Esophagus muscularis mucosa (tissue), 4 donors: ENCODE measurements around the gene GNPTAB. TPM values are rescaled to one million over a fixed set of nuclear protein-coding genes. Genes with fewer than 3 reads are reported as not detected.

Source experiments
- DNase-seq: peaks from one replicate; pipeline ENCODE4 v3.0.0-alpha.2; 2017; ENCODE audit errors: extremely low spot score
- H3K27ac ChIP-seq, 4 donors: fragments of 200-600 bp; sonication (generic); replicated peaks in 1 of 4; 1 replicate in 3 of 4; 2 replicates in 1 of 4; pipeline ENCODE4 v1.5.1; 2016 to 2019; ENCODE audit warnings: mild to moderate bottlenecking in 1 of 4
- H3K27me3 ChIP-seq, 4 donors: fragments of 200-600 bp; sonication (generic); one replicate each; pipeline versions ENCODE4 v1.5.1 to v1.6.0; 2016 to 2019
- H3K36me3 ChIP-seq, 4 donors: fragments of 200-600 bp; sonication (generic); one replicate each; pipeline ENCODE4 v1.5.1; 2016 to 2019
- H3K4me1 ChIP-seq, 4 donors: fragments of 200-600 bp; sonication (generic); one replicate each; pipeline ENCODE4 v1.5.1; 2016 to 2019
- H3K4me3 ChIP-seq, 4 donors: fragments of 200-600 bp; sonication (generic); 1 replicate in 2 of 4; 2 replicates in 2 of 4; pipeline ENCODE4 v1.5.1; 2016 to 2019; ENCODE audit warnings: mild to moderate bottlenecking in 4 of 4, moderate library complexity in 1 of 4
- H3K9me3 ChIP-seq, 4 donors: fragments of 200-600 bp; sonication (generic); 1 replicate in 3 of 4; 2 replicates in 1 of 4; pipeline ENCODE4 v1.5.1; 2016 to 2019
- EP300 ChIP-seq: sonication (generic); formaldehyde crosslinking; IDR thresholded peaks from one replicate; pipeline ENCODE4 v1.6.1; 2017; ENCODE audit warnings: antibody characterized with exemption
- POLR2A ChIP-seq: fragments of 450-650 bp; IDR thresholded peaks from one replicate; pipeline ENCODE4 v1.6.1; 2017; ENCODE audit warnings: antibody characterized with exemption, moderate library complexity, mild to moderate bottlenecking, low read depth
- POLR2AphosphoS5 ChIP-seq, 2 donors: sonication (generic); formaldehyde crosslinking; IDR thresholded peaks; one replicate each; pipeline ENCODE4 v1.6.1; 2017; ENCODE audit warnings: antibody characterized with exemption in 2 of 2
- WGBS: methylation state at CpG from one replicate; pipeline ENCODE4 v1.1.5; 2018; 5-methylcytosine and 5-hydroxymethylcytosine counted together
- intact Hi-C: fragments of 100-400 bp; cut with DNase I; formaldehyde crosslinking; loops from one replicate; pipeline ENCODE4 v1.15.1; 2023
- small RNA-seq, 3 donors: library from RNA; depleted of rRNA; stranded (forward); fragments of <200 nt; gene quantifications; one replicate each; pipeline ENCODE3, GENCODE V24; 2016
- total RNA-seq, 4 donors: library from RNA; depleted of rRNA; stranded (reverse); fragments of >200 nt; gene quantifications; one replicate each; pipeline versions ENCODE4 v1.1.0 to v1.2.1, GENCODE V29; 2016
- TF ChIP-seq, protein P1 (sequence below), 3 experiments: fragments of 200-600 bp in 2 of 3; fragments of 450-650 bp in 1 of 3; sonication (generic) in 2 of 3; IDR thresholded peaks; one replicate each; pipeline ENCODE4 v1.5.1; 2017 to 2019; ENCODE audit warnings: antibody characterized with exemption in 3 of 3, mild to moderate bottlenecking in 2 of 3, moderate library complexity in 1 of 3

Gene GNPTAB
- total RNA-seq, 4 donors from 2014 or later: 30.5 to 37.0 (median 32.1) TPM

DNA sequence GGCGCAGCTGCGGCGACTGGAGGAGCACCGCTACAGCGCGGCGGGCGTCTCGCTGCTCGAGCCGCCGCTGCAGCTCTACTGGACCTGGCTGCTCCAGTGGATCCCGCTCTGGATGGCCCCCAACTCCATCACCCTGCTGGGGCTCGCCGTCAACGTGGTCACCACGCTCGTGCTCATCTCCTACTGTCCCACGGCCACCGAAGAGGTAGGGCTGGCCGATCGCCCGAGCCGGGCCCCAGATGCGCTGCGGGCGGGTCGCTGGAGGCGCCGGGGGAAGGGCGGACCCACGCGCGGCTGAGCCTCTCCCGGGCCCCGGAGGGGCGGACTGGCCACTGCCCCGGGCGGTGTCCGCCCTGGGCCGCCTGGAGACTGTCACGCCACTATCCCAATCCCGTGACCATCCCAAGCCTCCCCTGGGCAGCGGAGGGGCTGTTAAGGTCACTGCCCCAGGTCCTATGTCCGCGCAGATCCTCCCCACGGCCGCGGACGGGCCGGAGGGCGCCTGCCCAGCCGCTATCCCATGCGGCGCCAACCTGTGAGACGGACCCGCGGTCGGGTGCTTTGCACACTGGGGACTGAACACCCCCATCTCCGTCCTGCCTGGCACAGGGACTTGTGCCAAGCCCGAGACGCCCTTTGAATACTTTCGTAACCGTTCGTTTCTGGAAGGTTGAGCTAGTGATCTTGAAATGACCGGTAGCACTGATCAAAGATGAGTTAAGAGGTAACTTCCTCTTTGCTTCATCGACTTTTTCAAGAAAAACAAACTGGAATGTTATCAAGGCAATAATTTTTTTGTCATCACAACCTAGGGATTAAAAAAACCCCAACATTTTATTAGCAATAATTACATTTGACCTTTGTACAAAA lies 132.6 kb downstream of the GNPTAB start:
- Histone ChIP-seq H3K27ac (peak overlapping the region; percentile 89 to 97 (median 96)), H3K27me3 (no peaks in the 10 kb centered on the region), H3K4me3 (peak overlapping the region; percentile 70 to 94 (median 90)), H3K4me1 (peaks cover 54 to 69% (median 64%) of the 10 kb centered on the region in 4 donors), H3K36me3 (no peaks in the 10 kb centered on the region), H3K9me3 (no peaks in the 10 kb centered on the region)
- intact Hi-C loops: loop anchor here (2.0 to 5.0 kb wide), 2 partner anchors 133 to 364 kb away; partner anchors contain the start of genes GNPTAB and WASHC3
- 2% methylated on average over 14 of the region's 67 CpGs for WGBS
- TF ChIP-seq, protein P1, sequence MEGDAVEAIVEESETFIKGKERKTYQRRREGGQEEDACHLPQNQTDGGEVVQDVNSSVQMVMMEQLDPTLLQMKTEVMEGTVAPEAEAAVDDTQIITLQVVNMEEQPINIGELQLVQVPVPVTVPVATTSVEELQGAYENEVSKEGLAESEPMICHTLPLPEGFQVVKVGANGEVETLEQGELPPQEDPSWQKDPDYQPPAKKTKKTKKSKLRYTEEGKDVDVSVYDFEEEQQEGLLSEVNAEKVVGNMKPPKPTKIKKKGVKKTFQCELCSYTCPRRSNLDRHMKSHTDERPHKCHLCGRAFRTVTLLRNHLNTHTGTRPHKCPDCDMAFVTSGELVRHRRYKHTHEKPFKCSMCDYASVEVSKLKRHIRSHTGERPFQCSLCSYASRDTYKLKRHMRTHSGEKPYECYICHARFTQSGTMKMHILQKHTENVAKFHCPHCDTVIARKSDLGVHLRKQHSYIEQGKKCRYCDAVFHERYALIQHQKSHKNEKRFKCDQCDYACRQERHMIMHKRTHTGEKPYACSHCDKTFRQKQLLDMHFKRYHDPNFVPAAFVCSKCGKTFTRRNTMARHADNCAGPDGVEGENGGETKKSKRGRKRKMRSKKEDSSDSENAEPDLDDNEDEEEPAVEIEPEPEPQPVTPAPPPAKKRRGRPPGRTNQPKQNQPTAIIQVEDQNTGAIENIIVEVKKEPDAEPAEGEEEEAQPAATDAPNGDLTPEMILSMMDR (IDR thresholded peaks at IDR 0.05): no peak
- peak; percentile 35 for TF ChIP-seq POLR2A
- peak; percentile 15 to 39 for TF ChIP-seq POLR2AphosphoS5 (IDR thresholded peaks at IDR 0.05)
- no peak for DNase-seq

DNA sequence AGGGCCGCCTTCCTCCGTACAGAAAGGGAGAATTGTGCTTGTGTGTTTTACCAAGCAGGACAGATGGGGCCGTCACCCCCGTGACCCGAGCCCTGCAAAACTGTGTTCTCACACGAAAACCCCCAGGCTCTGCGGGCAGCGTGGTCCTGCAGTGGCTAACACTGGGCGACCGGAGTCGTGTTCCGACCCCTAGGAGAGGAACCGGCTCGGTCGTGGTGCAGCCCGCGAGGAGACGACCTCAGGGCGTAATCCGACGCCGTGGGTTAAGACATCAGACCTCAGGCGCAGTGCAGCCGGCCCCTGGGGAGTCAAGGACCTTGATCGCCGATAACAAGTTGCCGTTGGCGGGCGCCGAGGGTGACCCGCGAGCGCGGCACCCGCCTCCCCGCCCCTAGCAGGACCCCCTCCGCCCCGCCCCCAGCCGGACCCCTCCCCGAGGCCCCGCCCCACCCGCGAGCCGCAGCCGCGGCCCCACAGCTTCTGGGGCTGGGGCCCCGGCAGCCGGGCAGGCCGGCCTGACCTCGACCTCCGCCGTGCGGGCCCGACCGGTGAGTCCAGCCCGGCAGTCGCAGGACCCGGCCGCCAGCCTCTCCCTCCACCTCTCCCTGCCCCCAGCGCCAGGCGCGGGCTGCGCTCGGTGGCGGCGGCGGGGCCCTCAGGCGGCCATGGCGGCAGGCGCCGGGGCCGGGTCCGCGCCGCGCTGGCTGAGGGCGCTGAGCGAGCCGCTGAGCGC lies 133.4 kb downstream of the GNPTAB start, which contains the start of gene CHPT1:
TSS of gene CHPT1 (plus strand) at position 444 of the 733 bp plus-strand sequence. CDS start at position 666, 222 bp downstream.
- Histone ChIP-seq H3K4me1 (peaks cover 51 to 61% (median 56%) of the 10 kb centered on the region in 4 donors), H3K27me3 (no peaks in the 10 kb centered on the region), H3K36me3 (no peaks in the 10 kb centered on the region), H3K9me3 (no peaks in the 10 kb centered on the region), H3K4me3 (peak within 1 kb of the TSS; percentile 70 to 94 (median 90)), H3K27ac (peak within 1 kb of the TSS; percentile 89 to 97 (median 96))
- DNase-seq: peak; percentile 94
- no CpG with 5 or more reads among the region's 80 CpGs for WGBS
- intact Hi-C loops: loop anchor here (2.0 to 5.0 kb wide), 2 partner anchors 133 to 365 kb away; partner anchors contain the start of genes GNPTAB and WASHC3
- no peak for TF ChIP-seq POLR2A
- peak in 1 of 2 donors; percentile 32 for TF ChIP-seq POLR2AphosphoS5 (IDR thresholded peaks at IDR 0.05)

DNA sequence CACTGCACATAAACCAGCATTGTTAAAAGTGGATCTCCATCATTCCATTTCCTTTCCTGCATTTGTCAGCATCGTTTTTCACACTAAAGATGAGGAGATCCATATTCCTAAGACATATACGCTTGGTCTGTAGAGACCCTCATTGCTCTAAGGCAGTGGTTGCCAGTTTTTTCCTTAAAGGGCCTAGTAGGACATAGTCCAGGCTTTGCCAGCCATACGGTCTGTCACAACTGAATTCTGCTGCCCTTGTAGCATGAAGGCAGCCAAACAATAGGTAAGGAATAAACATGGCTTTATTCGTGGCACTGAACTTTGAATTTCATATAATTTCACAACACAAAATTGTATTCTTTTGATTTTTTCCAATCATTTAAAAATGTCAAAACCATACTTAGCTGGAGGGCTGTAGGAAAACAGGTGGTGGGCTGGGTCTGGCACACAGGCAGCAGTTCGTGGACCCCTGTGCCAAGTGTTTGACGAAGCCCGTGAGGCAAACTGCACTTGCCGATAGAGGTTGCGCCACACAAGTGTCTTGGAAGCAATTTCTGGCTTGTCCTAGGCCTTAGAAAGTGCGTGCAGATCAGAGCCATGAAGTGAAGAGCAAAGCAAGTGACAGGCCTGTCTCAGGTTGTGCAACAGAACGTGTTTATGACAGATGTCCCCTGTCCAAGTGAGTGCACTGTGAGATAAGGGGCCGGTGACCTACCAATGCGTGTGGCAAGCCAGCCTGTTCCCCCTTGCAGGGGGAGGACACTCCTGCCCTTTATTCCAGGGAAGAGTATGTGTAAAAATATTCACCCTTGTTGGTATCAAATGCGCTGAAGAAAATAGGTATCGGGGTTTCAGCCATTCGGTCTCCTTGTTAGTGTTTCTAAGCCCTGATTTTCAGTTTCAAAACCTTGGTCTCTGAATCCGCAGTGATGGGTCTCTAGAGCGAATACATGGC lies 134.2 kb downstream of the GNPTAB start:
- Histone ChIP-seq H3K27ac (peak overlapping the region; percentile 89 to 97 (median 96)), H3K9me3 (no peaks in the 10 kb centered on the region), H3K27me3 (no peaks in the 10 kb centered on the region), H3K36me3 (no peaks in the 10 kb centered on the region), H3K4me1 (peaks cover 42 to 52% (median 48%) of the 10 kb centered on the region in 4 donors), H3K4me3 (peak overlapping the region; percentile 70 to 94 (median 90))
- 32% methylated on average over 17 of the region's 18 CpGs for WGBS
- intact Hi-C loops: loop anchor here (2.0 to 5.0 kb wide), 2 partner anchors 134 to 366 kb away; partner anchors contain the start of genes GNPTAB and WASHC3
- no peak for DNase-seq
- TF ChIP-seq POLR2A (no peak), POLR2AphosphoS5 (IDR thresholded peaks at IDR 0.05) (peak in 1 of 2 donors; percentile 66)

DNA sequence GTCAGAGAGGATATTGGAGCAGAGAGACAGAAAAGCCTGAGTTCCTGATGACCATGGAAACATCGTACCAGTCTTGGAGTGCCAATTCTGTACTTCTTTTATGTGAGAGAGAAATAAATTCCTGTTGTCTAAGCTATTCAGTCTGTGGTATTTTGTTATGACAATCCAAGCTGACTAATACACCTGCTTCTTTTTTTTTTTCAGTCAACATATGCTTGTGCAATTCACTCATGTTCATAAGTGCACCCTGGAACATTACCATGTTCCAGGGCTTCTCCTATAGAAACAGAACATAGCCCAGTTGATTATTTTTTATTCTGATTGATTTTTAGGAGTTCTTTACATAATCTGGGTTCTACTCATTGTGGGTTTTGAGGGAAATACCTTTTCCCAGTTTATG lies 135.1 kb downstream of the GNPTAB start:
- H3K9me3 ChIP-seq: no peaks in the 10 kb centered on the region
- peak overlapping the region; percentile 89 to 97 (median 96) for H3K27ac ChIP-seq
- intact Hi-C loops: loop anchor here (2.0 to 5.0 kb wide), 2 partner anchors 135 to 367 kb away; partner anchors contain the start of genes GNPTAB and WASHC3
- H3K4me1 ChIP-seq: peaks cover 34 to 44% (median 40%) of the 10 kb centered on the region in 4 donors
- H3K36me3 ChIP-seq: no peaks in the 10 kb centered on the region
- no peak overlapping the region for H3K4me3 ChIP-seq
- WGBS: 65% methylated on average over 1 of the region's 1 CpG
- no peak for TF ChIP-seq POLR2AphosphoS5 (IDR thresholded peaks at IDR 0.05)
- TF ChIP-seq POLR2A: no peak
- TF ChIP-seq EP300: no peak
- TF ChIP-seq, protein P1 (IDR thresholded peaks at IDR 0.05): no peak
- DNase-seq: no peak
- H3K27me3 ChIP-seq: no peaks in the 10 kb centered on the region

Small RNAs within 50 kb of the gene (small RNA-seq; reads per million reads assigned to genes)
- gene RNA5SP368 (0 reads per million in 3 donors), gene RNA5SP369 (0 to 0.17 (median 0) reads per million in 3 donors), gene RNU6-101P (0 to 0.37 (median 0) reads per million in 3 donors), gene RNU6-1183P (0 reads per million in 3 donors), gene RNU6-172P (0 reads per million in 3 donors), gene RNY1P16 (0 reads per million in 3 donors)

Other genes with a start within 250 kb of the GNPTAB start
- under 1 TPM in 2 of 4 donors, not detected in 2; 0.13 to 0.17 TPM for gene MYBPC1, start 236.0 kb downstream of the GNPTAB start, total RNA-seq
- 100 to 1,000 TPM in 1 of 4 donors, 10 to 100 TPM in 3; 57.5 to 180 (median 83.8) TPM for gene CHPT1, start 133.3 kb downstream of the GNPTAB start, total RNA-seq
- gene SYCP3, start 91.5 kb downstream of the GNPTAB start, total RNA-seq: not detected
- gene DRAM1, start 46.6 kb upstream of the GNPTAB start, total RNA-seq: 10 to 100 TPM in 3 of 4 donors, 1 to 10 TPM in 1; 10.0 to 24.9 (median 17.8) TPM
- 100 to 1,000 TPM in 1 of 4 donors, 10 to 100 TPM in 3; 85.7 to 101 (median 86.8) TPM for gene WASHC3, start 231.0 kb upstream of the GNPTAB start, total RNA-seq